ENCODE data around the gene INPP1. TPM values are rescaled to one million over a fixed set of nuclear protein-coding genes. Genes with fewer than 3 reads are reported as not detected.

INPP1 gene
- total RNA-seq, 2 donors from 2014 or later = 1.7 to 3.5 TPM

GRCh38 chr2:190323406-190323805 is 20.0 kb upstream of the INPP1 start:
- no peaks in the 10 kb centered on the region for H3K9me3 ChIP-seq (ENCODE audit: control insufficient read depth, low read length)
- H3K27ac Mint-ChIP-seq = no peak overlapping the region
- no peaks in the 10 kb centered on the region for H3K4me1 ChIP-seq (ENCODE audit: control insufficient read depth, insufficient read depth, low read length)
- H3K36me3 Mint-ChIP-seq (ENCODE audit: low read depth) = no peaks in the 10 kb centered on the region
- no peak overlapping the region for H3K4me3 Mint-ChIP-seq
- H3K4me1 Mint-ChIP-seq = peaks cover 5% of the 10 kb centered on the region
- no peaks in the 10 kb centered on the region for H3K9me3 Mint-ChIP-seq
- TF ChIP-seq CTCF (conservative IDR thresholded peaks at IDR 0.05) = no peak
- H3K36me3 ChIP-seq (ENCODE audit: control insufficient read depth, insufficient read depth, low read length) = no peaks in the 10 kb centered on the region
- DNase-seq = no peak
- H3K4me3 ChIP-seq (ENCODE audit: low read length) = no peak overlapping the region
- H3K27ac ChIP-seq (ENCODE audit: low read depth, low read length) = no peak overlapping the region
- H3K27me3 ChIP-seq (ENCODE audit: control insufficient read depth, insufficient read depth, low read length, poor library complexity, severe bottlenecking) = no peaks in the 10 kb centered on the region
- H3K9ac ChIP-seq (ENCODE audit: extremely low read depth, low read length, poor library complexity, severe bottlenecking) = no peak overlapping the region
- H3K27me3 Mint-ChIP-seq (ENCODE audit: insufficient read depth) = peaks cover 4% of the 10 kb centered on the region

GRCh38 chr2:190325588-190325987 is 17.8 kb upstream of the INPP1 start:
- Mint-ChIP-seq H3K9me3 (no peaks in the 10 kb centered on the region), H3K36me3 (ENCODE audit: low read depth) (no peaks in the 10 kb centered on the region), H3K4me3 (no peak overlapping the region), H3K27me3 (ENCODE audit: insufficient read depth) (peaks cover 7% of the 10 kb centered on the region), H3K4me1 (no peaks in the 10 kb centered on the region), H3K27ac (no peak overlapping the region)
- Histone ChIP-seq H3K4me3 (ENCODE audit: low read length) (no peak overlapping the region), H3K9ac (ENCODE audit: extremely low read depth, low read length, poor library complexity, severe bottlenecking) (no peak overlapping the region), H3K27ac (ENCODE audit: low read depth, low read length) (no peak overlapping the region), H3K4me1 (ENCODE audit: control insufficient read depth, insufficient read depth, low read length) (no peaks in the 10 kb centered on the region), H3K36me3 (ENCODE audit: control insufficient read depth, insufficient read depth, low read length) (no peaks in the 10 kb centered on the region), H3K9me3 (ENCODE audit: control insufficient read depth, low read length) (no peaks in the 10 kb centered on the region), H3K27me3 (ENCODE audit: control insufficient read depth, insufficient read depth, low read length, poor library complexity, severe bottlenecking) (no peaks in the 10 kb centered on the region)
- no peak for TF ChIP-seq CTCF (conservative IDR thresholded peaks at IDR 0.05)
- no peak for DNase-seq
- 80 to 85% methylated on average over 1 to 2 of the region's 2 CpGs for WGBS, 2 experiments (ENCODE audit: insufficient coverage in 1 of 2, insufficient read length in 1 of 2)

GRCh38 chr2:190327867-190328572 is 15.4 kb upstream of the INPP1 start:
- WGBS, 2 experiments (ENCODE audit: insufficient coverage in 1 of 2, insufficient read length in 1 of 2) = 85 to 86% methylated on average over 3 to 4 of the region's 4 CpGs
- Mint-ChIP-seq H3K36me3 (ENCODE audit: low read depth) (no peaks in the 10 kb centered on the region), H3K27ac (no peak overlapping the region), H3K4me1 (no peaks in the 10 kb centered on the region), H3K9me3 (no peaks in the 10 kb centered on the region), H3K27me3 (ENCODE audit: insufficient read depth) (peaks cover 7% of the 10 kb centered on the region), H3K4me3 (no peak overlapping the region)
- Histone ChIP-seq H3K36me3 (ENCODE audit: control insufficient read depth, insufficient read depth, low read length) (no peaks in the 10 kb centered on the region), H3K27ac (ENCODE audit: low read depth, low read length) (no peak overlapping the region), H3K9me3 (ENCODE audit: control insufficient read depth, low read length) (no peaks in the 10 kb centered on the region), H3K4me1 (ENCODE audit: control insufficient read depth, insufficient read depth, low read length) (no peaks in the 10 kb centered on the region), H3K9ac (ENCODE audit: extremely low read depth, low read length, poor library complexity, severe bottlenecking) (no peak overlapping the region), H3K27me3 (ENCODE audit: control insufficient read depth, insufficient read depth, low read length, poor library complexity, severe bottlenecking) (no peaks in the 10 kb centered on the region), H3K4me3 (ENCODE audit: low read length) (no peak overlapping the region)
- TF ChIP-seq CTCF (conservative IDR thresholded peaks at IDR 0.05) = no peak
- no peak for DNase-seq

Measured in endodermal cell (in vitro differentiated cells).